ENCODE data around the gene TBC1D10A.

DNA sequence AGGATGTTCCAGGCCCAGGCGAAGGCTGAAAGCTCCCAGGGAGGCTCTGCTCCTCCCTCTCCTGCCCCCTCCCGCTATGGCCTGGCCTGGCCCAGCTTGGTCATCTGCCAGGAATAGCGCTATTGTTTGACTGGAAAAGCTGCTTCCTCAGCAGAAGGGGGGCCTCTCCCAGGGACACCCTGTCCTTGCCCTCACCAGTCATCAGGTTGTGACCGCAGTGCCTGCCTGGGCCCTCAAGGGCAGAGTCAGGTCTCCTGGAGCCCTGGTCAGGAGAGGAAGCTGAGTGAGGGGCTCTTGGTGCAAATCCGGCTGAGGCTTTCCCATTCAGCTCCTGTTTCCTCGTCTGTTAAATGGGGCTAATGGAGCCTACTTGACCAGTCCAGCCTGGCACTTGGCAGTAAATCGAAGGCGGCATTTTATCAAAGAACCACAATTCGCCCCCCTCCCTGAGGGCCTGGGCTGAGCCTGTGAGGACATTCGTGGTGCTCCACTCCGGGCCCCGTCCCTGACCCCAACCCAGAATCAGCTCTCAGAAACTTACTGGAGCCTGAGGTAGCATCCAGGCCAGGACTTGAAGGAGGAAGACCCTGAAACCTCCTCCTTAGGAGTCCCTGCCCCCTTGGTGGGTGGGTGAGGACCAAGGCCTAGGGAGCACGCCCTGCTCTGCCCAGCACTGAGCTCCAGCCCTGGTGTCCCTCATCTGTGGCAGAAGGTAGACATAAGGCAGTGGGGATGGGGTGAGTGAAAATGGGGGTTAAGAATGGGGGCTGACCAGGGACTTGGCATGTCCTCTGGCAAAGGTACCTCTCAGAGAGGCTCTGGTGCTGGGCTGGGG lies 35.5 kb downstream of the TBC1D10A start:
- TF ChIP-seq, protein P1, sequence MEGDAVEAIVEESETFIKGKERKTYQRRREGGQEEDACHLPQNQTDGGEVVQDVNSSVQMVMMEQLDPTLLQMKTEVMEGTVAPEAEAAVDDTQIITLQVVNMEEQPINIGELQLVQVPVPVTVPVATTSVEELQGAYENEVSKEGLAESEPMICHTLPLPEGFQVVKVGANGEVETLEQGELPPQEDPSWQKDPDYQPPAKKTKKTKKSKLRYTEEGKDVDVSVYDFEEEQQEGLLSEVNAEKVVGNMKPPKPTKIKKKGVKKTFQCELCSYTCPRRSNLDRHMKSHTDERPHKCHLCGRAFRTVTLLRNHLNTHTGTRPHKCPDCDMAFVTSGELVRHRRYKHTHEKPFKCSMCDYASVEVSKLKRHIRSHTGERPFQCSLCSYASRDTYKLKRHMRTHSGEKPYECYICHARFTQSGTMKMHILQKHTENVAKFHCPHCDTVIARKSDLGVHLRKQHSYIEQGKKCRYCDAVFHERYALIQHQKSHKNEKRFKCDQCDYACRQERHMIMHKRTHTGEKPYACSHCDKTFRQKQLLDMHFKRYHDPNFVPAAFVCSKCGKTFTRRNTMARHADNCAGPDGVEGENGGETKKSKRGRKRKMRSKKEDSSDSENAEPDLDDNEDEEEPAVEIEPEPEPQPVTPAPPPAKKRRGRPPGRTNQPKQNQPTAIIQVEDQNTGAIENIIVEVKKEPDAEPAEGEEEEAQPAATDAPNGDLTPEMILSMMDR (optimal IDR thresholded peaks at IDR 0.05 in 1 of 3, IDR thresholded peaks at IDR 0.05 in 1 of 3, conservative IDR thresholded peaks at IDR 0.05 in 1 of 3; ENCODE audit: extremely low read depth in 1 of 3, insufficient read depth in 2 of 3, low read length in 3 of 3), result no peak
- no peak for TF ChIP-seq EZH2 (IDR thresholded peaks at IDR 0.05; ENCODE audit: low read length)

Data from keratinocyte (primary cell).